ENCODE data around the gene STXBP2. TPM values are rescaled to one million over a fixed set of nuclear protein-coding genes. Genes with fewer than 3 reads are reported as not detected.

The STXBP2 gene
- total RNA-seq, 1 experiment from 2014 or later = 94.4 TPM

DNA sequence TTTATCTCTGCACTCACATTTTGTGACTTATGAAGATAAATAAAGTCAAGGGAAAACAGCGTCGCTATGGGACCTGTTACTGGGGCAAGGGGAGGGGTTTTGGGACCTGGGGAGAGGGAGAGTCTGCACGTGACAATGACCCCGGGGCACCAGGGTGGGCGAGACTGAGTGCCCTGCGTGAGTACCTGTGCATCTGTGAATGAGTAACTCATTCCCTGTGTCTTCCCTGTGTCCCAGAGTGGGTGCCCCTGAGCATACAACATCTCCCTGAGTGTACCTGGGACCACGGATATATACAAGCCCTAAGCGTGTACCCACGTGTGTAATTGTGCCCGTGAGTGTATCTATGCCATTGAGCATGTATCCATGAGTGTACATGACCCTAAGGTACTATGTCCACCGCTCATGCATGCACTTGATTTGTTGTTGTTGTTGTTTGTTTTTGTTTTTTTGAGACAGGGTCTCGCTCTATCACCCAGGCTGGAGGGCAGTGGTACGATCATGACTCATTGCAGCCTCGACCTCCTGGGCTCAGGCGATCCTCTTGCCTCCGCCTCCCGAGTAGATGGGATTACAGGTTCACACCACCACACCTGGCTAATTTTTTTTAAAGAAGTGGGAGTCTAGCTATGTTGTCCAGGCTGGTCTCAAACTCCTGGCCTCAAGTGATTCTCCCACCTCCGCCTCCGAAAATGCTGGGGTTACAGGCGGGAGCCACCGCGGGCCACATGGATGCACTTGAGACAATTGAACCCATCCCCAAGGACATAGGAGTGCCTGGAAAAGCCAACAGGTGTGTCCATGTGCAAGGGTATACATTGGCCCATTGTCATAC, 43.1 kb downstream of the STXBP2 start:
- ChIA-PET POLR2A (interaction anchor here (0.6 to 2.2 kb wide), 12 partner anchors 10 to 326 kb away, joined by 3 to 27 read pairs (median 4); partner anchors contain the start of genes PET100 and XAB2), CTCF (interaction anchor here (0.6 to 2.8 kb wide), 33 partner anchors 9 to 579 kb away, joined by 3 to 31 read pairs (median 5); partner anchors contain the start of genes CAMSAP3, CLEC4M, PET100 and STXBP2)
- H3K36me3 Mint-ChIP-seq (ENCODE audit: insufficient read depth, unreplicated experiment) = peaks cover 26% of the 10 kb centered on the region
- H3K9me3 Mint-ChIP-seq (ENCODE audit: unreplicated experiment) = no peaks in the 10 kb centered on the region
- H3K27ac Mint-ChIP-seq (ENCODE audit: low read depth, unreplicated experiment) = no peak overlapping the region
- no TSS peak for BruUV-seq (replicated peaks)
- peak overlapping the region; percentile 84 for H3K4me3 Mint-ChIP-seq (ENCODE audit: unreplicated experiment)
- TF ChIP-seq, protein P1, sequence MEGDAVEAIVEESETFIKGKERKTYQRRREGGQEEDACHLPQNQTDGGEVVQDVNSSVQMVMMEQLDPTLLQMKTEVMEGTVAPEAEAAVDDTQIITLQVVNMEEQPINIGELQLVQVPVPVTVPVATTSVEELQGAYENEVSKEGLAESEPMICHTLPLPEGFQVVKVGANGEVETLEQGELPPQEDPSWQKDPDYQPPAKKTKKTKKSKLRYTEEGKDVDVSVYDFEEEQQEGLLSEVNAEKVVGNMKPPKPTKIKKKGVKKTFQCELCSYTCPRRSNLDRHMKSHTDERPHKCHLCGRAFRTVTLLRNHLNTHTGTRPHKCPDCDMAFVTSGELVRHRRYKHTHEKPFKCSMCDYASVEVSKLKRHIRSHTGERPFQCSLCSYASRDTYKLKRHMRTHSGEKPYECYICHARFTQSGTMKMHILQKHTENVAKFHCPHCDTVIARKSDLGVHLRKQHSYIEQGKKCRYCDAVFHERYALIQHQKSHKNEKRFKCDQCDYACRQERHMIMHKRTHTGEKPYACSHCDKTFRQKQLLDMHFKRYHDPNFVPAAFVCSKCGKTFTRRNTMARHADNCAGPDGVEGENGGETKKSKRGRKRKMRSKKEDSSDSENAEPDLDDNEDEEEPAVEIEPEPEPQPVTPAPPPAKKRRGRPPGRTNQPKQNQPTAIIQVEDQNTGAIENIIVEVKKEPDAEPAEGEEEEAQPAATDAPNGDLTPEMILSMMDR (IDR thresholded peaks at IDR 0.05; ENCODE audit: unreplicated experiment) = no peak
- peaks cover 6% of the 10 kb centered on the region for H3K4me1 Mint-ChIP-seq (ENCODE audit: insufficient read depth, unreplicated experiment)
- intact Hi-C loops (cut with micrococcal nuclease) = loop anchor here (1.0 kb wide), 3 partner anchors 28 to 326 kb away; no protein-coding TSS in a partner anchor
- DNase-seq (ENCODE audit: unreplicated experiment) = no peak
- H3K27me3 Mint-ChIP-seq (ENCODE audit: insufficient read depth, unreplicated experiment) = no peaks in the 10 kb centered on the region

GRCh38 chr19:7680606-7681339, 43.9 kb downstream of the STXBP2 start, which contains the start of gene TRAPPC5:
TRAPPC5 (plus strand) TSS chr19:7680833; CDS start chr19:7682254, 1,421 bp downstream.
- BruUV-seq (replicated peaks) = no TSS peak

GRCh38 chr19:7681340-7682174, 44.6 kb downstream of the STXBP2 start:
- intact Hi-C loops (cut with micrococcal nuclease) = loop anchor here (1.0 kb wide), 1 partner anchor 118 kb away; no protein-coding TSS in a partner anchor
- CTCF ChIA-PET = interaction anchor here (0.6 to 2.8 kb wide), 60 partner anchors 7 to 1831 kb away, joined by 3 to 31 read pairs (median 4); partner anchors contain the start of genes ALKBH7, CAMSAP3, CD209 and CLEC4M
- Mint-ChIP-seq H3K36me3 (ENCODE audit: insufficient read depth, unreplicated experiment) (peaks cover 31% of the 10 kb centered on the region), H3K4me1 (ENCODE audit: insufficient read depth, unreplicated experiment) (peaks cover 14% of the 10 kb centered on the region), H3K9me3 (ENCODE audit: unreplicated experiment) (no peaks in the 10 kb centered on the region), H3K4me3 (ENCODE audit: unreplicated experiment) (peak overlapping the region; percentile 84), H3K27me3 (ENCODE audit: insufficient read depth, unreplicated experiment) (no peaks in the 10 kb centered on the region), H3K27ac (ENCODE audit: low read depth, unreplicated experiment) (peak overlapping the region; percentile 66)
- DNase-seq (ENCODE audit: unreplicated experiment) = peak; percentile 86
- TF ChIP-seq, protein P1 (IDR thresholded peaks at IDR 0.05; ENCODE audit: unreplicated experiment) = peak; percentile 41
- no TSS peak for BruUV-seq (replicated peaks)
- POLR2A ChIA-PET = interaction anchor here (0.6 to 2.2 kb wide), 16 partner anchors 12 to 327 kb away, joined by 3 to 27 read pairs (median 4); partner anchors contain the start of genes PET100 and XAB2

More at GRCh38 chr19:7680606-7681339, 43.9 kb downstream of the STXBP2 start, which contains the start of gene TRAPPC5:
- CTCF ChIA-PET = interaction anchor here (0.6 to 2.8 kb wide), 64 partner anchors 8 to 1830 kb away, joined by 3 to 31 read pairs (median 4); partner anchors contain the start of genes ALKBH7, CAMSAP3, CD209 and CLEC4M
- Mint-ChIP-seq H3K27ac (ENCODE audit: low read depth, unreplicated experiment) (peak within 1 kb of the TSS; percentile 66), H3K4me1 (ENCODE audit: insufficient read depth, unreplicated experiment) (peaks cover 14% of the 10 kb centered on the region), H3K4me3 (ENCODE audit: unreplicated experiment) (peak within 1 kb of the TSS; percentile 84), H3K9me3 (ENCODE audit: unreplicated experiment) (no peaks in the 10 kb centered on the region), H3K36me3 (ENCODE audit: insufficient read depth, unreplicated experiment) (peaks cover 31% of the 10 kb centered on the region), H3K27me3 (ENCODE audit: insufficient read depth, unreplicated experiment) (no peaks in the 10 kb centered on the region)
- intact Hi-C loops (cut with micrococcal nuclease) = loop anchor here (1.0 kb wide), 4 partner anchors 28 to 326 kb away; no protein-coding TSS in a partner anchor
- DNase-seq (ENCODE audit: unreplicated experiment) = peak; percentile 74
- POLR2A ChIA-PET = interaction anchor here (0.6 to 2.2 kb wide), 17 partner anchors 11 to 326 kb away, joined by 3 to 27 read pairs (median 4); partner anchors contain the start of genes PET100 and XAB2
- TF ChIP-seq, protein P1 (IDR thresholded peaks at IDR 0.05; ENCODE audit: unreplicated experiment) = peak; percentile 96

Data from MCF 10A (cell line).